Skeletal muscle cell (primary cell): ENCODE measurements around the gene NR1H4.
"Not testable (repeated sequence)": the region's sequence is repeated elsewhere in the genome, so short reads cannot be mapped to it uniquely, and the experiment has no call there.

Source experiments
- DNase-seq: peaks from one replicate; pipeline ENCODE4 v3.0.0-alpha.2; 2010; ENCODE audit warnings: low read depth
- H3K4me3 ChIP-seq: 2 replicates; pipeline ENCODE4 v1.5.1; 2011; ENCODE audit warnings: low read depth, mild to moderate bottlenecking, control low read depth, low read length, moderate library complexity

Gene NR1H4

DNA sequence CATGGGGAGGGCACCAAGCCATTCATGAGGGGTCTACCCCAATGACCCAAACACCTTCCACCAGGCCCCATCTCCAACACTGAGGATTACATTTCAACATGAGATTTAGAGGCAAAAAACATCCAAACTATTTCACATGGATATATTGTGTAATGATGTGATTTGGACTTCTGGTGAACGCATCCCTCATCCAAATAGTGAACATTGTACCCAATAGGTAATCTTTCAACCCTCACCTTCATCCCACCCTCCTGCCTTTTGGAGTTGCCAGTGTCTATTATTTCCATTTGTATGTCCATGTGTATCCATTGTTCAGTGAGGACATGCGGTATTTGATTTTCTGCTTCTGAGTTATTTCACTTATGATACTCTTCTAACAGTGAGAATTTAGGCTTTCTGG lies 83.7 kb downstream of the NR1H4 start:
- DNase-seq, result no peak
- no peak overlapping the region for H3K4me3 ChIP-seq

DNA sequence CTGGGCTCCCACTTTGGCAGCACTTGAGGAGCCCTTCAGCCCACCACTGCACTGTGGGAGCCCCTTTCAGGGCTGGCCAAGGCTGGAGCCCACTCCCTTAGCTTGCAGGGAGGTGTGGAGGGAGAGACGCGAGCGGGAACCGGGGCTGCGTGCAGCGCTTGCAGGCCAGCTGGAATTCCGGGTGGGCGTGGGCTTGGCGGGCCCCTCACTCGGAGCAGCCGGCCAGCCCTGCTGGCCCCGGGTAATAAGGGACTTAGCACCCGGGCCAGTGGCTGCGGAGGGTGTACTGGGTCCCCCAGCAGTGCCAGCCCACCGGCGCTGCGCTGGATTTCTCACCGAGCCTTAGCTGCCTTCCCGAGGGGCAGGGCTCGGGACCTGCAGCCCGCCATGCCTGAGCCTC lies 85.6 kb downstream of the NR1H4 start:
- DNase-seq, H3K4me3 ChIP-seq: not testable (repeated sequence)

DNA sequence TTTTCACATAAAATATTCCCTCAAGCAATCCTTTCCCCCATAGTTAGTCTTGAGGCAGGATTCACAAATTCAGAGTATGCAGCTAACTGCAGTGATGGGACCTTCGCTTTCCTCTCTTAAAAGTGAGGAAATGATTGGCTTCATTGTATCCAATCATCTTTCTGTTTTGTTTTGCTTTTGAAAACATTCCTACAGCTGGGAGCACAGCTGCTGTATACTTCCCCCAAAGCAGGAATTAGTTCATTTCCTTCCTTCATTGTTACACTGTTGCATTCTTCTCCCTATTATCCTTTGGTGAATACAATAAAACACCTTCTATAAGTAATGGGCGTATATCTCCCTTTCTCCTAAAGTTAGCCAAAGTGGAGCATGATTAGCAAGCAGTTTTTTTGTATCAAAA lies 90.4 kb downstream of the NR1H4 start:
- H3K4me3 ChIP-seq, result no peak overlapping the region

DNA sequence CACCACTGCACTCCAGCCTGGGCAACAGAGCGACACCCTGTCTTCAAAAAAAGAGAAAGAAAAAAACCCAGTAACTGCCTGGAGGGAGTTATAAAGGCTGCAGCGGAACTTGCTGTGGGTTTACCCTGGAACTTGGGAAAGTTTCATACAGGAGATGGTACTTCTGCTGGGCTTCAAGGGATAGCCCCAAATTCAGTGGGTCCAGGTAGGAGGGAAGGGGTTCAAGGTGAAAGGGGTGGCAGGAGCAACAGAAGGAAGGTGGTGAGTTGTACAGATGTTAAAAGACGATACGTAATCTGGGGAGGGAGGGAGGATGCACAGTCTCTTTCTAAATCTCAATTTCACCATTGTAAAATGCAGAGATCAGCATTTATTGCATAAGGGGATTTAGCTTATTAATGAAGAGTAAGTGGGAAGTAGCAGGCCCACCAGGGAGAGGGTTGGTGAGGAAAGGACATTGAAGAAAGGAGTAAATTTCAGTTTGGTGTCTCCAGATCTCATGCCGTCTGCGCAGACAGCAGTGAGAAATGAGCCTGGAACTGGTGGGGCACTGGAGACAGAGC lies 91.3 kb downstream of the NR1H4 start:
- H3K4me3 ChIP-seq, result no peak overlapping the region
- no peak for DNase-seq

More for the DNA sequence above, 90.4 kb downstream of the NR1H4 start:
- DNase-seq, result no peak

DNA sequence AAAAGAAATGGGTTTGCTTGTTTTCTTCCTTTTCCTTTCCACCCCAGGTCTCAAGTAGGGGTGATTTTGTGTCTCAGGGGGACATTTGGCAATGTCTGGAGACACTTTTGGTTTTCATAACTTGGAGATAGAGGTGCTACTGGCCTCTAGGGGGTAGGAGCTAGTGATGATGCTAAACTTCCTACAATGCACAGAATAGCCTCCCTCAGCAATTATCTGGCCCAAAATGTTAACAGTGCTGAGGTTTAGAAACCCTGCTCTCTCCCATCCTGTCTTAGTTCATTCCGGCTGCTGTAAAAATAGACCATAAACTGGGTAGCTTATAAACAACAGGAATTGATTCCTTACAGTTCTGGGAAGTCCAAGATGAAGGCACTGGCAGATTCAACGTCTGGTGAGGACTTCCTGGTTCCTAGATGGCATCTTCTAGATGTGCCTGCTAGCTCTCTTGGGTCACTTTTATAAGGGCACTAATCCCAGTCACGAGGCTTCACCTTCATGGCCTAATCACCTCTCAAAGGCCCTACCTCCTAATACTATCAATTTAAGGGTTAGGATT lies 92.4 kb downstream of the NR1H4 start:
- DNase-seq, result no peak
- H3K4me3 ChIP-seq, result no peak overlapping the region

DNA sequence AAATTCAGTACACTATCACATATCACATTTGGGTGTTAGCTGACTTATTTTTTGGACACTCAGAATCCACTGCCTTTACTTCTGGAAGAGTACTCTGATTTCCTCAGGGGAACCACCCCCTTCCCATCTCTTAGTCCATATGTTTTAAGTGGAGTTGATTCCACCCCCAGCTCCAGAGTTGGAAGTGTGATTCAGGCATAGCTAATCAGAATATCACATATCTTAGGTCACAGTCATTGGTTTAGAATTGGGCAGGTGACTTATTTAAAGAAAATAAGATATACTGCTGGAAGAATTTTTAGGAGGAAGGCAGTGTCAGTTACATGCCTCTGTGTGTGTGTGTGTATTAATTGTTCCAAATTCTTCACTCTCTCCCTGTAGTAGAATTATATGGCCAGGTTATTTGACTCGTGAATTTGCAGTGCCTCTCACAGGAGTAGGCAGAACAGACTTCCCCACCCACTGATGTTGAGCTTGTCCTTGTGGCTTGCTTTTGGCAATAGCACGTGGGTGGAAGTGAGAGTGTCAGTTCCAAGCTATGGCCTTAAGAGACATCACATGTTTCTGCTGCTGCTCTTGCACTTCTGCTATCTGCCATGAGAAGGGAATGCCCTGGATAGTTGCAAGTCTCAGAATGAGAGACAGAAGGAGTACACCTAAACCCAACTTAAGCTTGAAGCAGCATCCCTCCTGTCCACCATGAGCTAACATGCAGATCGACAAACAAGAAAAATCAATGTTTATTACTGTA lies 93.4 kb downstream of the NR1H4 start:
- H3K4me3 ChIP-seq, result no peak overlapping the region
- no peak for DNase-seq

DNA sequence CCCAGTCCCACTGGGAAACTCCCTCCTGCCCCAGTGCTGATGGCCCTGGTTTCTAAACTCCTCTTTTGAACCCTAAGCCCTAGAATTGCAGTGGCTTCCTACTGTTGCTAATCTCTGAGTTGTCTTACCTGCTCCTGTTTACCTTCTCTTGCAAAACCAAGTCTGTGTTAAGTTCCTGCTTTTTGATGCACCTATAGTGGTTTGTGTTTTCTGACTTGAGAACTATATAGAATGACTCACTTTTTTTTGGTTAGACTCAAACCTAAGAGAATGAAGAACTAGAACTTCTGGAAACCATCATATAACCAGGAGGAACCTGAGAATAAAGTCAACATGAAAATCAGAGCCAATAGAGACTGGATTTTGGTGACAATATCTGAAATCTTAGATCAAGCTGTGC lies 94.3 kb downstream of the NR1H4 start:
- no peak overlapping the region for H3K4me3 ChIP-seq
- DNase-seq, result no peak

DNA sequence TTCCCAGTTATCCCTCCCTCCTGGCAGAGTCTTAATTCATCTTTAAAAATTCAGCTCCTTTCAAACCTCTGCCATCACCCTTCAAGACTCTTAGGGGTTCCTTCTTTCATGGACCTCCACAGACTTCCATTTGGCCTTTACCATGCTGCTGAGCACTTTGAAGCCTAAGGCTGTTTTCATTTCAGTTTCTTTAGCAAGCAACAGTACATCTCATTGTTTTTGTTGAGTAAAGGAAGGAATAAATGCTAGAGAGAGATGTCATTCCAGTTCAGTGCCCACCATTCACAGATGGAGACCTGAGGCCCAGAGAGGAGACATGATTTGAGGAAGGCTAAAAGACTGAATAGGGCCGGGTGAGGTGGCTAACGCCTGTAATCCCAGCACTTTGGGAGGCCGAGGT lies 98.5 kb downstream of the NR1H4 start:
- no peak overlapping the region for H3K4me3 ChIP-seq
- no peak for DNase-seq

DNA sequence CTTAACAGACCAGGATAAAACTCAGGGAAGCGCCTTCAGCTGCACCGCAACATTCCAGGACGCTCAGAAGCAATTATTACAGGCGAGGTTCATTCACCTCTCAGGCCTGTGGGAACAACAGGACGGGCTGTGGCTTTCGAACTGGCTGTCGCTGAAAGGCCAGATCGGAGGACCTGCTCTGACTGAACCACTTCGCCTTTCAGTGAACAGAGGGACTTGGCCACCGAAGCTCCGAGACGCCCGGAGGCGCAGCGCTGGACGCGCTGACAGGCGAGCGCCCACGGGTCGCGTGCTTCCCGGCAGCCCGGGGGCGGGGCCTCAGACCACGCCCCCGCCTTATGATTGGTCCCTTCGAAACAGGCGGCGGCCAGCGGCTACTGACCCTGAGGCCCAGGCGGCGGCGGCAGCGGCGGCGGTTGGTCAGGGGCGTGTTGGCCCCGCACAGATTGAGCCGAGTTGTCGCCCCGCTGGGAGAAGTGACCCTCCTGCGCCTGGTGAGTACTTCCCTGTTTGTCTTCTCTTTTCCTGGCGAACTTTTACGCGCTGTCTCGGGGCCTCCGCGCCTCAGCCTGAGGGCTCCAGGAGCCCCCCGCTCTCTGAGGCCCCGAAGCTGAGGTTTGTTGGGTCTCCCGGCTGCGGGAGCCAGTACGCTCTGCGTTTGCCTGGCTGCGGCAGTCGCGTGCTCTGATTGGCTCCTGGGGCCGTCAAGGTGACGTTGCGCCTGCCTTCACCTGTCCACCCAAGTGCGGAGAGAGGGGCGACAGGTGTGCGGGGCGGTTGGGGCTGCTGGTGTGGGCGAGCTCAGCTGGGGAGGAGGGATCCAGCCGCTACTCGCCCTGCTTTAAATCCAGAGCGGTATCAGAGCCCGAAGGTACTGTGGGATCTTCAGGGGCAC lies 99.9 kb downstream of the NR1H4 start, which contains the start of gene GAS2L3:
Gene GAS2L3, plus strand, starts transcription at position 393 of the 895 bp plus-strand sequence. CDS start 21,221 bp downstream, outside the sequence.
- peak; percentile 39 for DNase-seq
- H3K4me3 ChIP-seq, result peak within 1 kb of the TSS; percentile 83

DNA sequence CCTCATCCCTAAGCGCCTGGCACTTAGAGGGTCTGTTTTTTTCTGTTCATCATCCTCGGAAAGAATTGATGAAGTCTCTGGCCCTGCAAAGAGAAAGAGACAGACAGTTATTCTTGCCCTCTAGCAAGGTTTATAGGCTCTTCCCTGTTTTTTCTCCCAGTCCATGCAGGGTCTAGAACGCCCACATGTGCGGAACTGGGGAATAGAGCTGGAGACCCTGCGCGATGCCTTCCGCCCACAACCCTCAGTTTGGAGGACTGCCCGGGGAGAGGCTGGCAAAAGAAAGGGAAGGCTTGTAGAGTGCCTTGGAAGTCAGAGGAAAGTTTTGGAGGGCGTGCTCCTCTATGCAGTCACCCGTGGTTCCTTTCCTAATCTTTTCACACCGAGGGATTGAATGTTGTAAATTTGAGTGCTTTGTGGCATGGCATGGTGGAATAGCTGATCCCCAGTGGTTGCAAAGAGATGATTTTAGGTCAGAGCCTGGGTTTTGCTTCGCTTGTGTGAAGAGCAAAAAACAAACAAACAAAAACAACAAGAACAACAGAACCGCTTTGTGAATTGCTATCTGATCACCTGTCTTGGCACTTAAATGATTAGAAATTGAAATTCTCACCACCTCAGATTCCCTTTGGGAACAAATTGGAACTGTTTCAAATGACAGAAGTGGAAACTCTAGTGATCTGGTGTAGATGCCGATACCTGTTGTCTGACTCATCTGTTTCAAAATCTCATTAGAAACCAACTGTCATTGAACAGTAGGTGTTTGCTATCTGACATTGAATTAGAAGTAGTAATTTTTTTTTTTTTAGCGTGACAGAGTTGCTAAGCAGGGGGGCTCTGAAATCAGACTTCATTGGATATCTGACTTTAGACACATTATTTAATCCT lies 100.8 kb downstream of the NR1H4 start:
- peak overlapping the region; percentile 83 for H3K4me3 ChIP-seq
- no peak for DNase-seq

DNA sequence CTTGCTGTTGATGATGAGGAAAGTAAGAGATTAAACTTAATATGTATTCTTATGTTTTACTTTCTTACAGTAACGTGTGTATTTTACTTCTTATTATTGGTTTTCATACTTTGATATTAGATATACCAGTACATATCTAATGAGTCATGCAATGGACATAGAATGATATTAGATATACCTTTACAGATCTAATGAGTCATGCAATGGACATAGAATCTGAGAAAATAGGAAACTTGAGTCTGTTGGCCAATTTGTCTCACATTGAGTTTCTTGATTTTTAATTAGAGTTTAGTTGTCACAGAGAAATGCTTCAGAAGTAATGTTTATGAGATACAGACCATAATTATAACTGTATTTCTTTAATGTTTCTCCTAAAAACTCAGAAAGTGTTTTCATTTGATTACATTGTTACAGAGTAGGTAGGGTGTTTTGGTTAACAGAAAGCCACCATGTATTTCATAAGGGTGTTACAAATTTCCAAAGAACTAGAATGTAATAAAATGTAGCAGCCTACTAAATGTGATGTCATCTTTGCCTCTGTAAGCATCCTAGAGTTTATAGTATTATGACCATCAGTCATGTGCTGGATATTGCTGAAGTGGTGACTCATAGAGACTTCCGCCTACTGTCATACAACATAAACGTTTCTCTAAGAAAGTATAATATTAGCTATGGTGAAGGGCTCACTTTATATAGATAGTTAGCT lies 102.8 kb downstream of the NR1H4 start:
- peak; percentile 61 for DNase-seq

DNA sequence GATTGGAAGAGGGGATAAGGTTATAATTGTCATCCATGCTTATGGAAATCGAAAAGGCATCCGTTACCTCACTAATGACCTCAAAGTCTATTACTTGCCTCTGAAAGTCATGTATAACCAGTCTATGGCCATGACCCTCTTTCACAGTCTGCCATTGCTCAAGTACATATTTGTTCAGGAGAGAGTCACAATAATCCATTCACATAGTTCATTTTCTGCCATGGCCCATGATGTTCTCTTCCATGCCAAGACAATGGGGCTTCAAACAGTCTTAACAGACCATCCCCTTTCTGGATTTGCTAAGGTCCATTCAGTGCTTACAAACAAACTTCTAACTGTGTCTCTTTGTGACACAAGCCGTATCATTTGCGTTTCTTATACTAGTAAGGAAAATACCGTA lies 105.3 kb downstream of the NR1H4 start:
- no peak for DNase-seq
- no peak overlapping the region for H3K4me3 ChIP-seq

More for the DNA sequence above, 102.8 kb downstream of the NR1H4 start:
- H3K4me3 ChIP-seq, result no peak overlapping the region

DNA sequence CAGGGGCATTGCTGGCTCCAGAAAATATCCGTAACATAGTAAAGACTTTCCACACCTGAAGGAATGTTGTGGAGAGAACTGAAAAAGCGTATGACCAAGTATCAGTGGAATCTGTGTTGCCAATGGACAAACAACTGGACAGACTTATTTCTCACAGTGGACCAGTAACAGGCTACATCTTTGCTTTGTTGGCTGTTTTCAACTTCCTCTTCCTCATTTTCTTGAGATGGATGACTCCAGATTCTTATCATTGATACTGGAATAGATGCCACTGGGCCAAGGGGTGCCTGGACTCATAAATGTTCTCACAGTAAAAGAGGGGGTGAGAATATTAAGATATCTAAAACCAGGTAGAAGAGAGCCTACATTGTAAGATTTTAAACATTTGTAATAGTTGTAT lies 106.2 kb downstream of the NR1H4 start:
- no peak overlapping the region for H3K4me3 ChIP-seq
- DNase-seq, result no peak

DNA sequence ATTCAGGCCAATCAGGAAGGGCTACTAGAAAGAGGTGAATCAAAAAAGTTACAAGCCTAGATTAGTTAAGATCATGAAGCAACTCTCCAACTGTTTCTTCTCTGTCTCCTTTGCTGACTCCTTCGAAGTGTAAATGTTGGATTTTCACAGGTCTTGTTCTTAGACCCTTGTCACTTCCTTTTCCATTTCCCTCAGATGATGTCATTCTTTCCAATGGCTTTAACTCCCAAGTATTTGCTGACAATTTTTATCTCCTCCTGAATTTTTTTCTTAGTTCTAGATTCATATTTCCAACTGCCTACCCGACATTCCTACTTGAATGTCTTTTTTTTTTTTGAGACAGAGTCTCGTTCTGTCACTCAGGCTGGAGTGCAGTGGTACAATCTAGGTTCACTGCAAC lies 110.6 kb downstream of the NR1H4 start:
- no peak overlapping the region for H3K4me3 ChIP-seq
- no peak for DNase-seq

DNA sequence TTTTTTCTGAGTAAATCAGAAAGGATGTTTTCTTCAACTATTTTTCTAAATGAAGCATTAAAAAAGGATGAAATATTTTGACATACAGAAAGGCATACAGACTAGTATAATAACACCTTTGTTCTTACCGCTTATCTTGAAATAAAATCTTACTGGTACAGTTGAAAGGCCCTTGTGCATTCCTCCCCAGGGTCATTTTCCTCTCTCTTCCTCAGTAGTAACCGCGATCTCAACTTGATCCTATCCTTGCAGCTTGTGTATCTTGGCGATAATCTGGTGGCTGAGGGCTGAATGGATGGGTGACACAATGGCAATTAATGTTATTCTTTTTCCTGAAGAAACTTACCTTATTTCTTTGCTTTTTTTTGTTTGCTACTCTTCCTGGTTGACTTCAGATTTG lies 118.3 kb downstream of the NR1H4 start:
- DNase-seq, result no peak
- no peak overlapping the region for H3K4me3 ChIP-seq

DNA sequence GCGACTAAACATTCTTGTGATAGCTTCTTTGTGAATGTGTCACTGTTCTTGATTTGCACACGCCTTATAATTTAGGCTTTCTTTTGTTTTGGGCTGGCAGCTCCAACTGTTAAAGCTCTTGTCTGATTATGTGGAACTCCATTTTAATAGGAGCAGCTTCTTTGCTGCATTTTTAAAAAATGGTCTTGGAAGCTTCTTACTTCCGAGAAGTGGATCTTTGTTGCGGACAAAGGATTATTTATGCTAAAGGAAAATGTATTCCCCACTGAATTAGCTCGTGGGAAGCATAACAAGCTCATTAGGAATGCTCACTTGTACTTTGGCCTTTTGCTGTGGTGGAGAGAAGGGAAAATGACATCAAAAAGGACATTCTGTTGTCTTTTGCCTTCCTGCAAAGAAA lies 119.8 kb downstream of the NR1H4 start:
- DNase-seq, result no peak
- H3K4me3 ChIP-seq, result peak overlapping the region; percentile 28

DNA sequence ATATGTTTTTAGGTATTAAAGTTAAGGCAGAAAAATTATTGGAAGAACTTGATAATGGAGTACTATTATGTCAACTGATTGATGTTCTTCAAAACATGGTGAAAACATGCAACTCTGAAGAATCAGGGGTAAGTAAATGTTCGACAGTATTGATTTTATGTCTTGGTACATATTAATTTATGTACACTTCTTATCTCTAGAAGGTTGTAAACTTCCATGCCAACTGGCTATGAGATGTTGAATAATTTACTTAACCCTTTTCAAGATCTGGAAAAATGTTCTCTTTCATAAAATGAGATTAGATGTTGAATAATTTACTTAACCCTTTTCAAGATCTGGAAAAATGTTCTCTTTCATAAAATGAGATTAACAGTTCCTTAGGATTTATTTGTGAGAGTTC lies 128.0 kb downstream of the NR1H4 start:
- no peak overlapping the region for H3K4me3 ChIP-seq

DNA sequence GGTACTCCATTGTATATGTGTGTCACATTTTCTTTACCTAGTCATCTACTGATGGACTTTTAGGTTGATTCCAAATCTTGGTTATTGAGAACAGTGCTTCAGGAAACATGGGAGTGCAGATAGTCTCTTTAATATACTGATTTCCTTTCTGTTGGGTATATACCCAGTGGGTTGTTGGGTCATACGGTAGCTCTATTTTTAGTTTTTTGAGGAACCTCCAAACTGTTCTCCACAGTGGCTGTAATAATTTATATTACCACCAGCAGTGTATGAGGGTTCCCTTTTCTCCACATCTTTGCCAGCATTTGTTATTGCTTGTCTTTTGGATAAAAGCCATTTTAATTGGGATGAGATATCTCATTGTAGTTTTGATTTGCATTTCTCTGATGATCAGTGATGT lies 129.3 kb downstream of the NR1H4 start:
- not testable (repeated sequence) for H3K4me3 ChIP-seq

More for the DNA sequence above, 128.0 kb downstream of the NR1H4 start:
- no peak for DNase-seq

More for the DNA sequence above, 129.3 kb downstream of the NR1H4 start:
- not testable (repeated sequence) for DNase-seq
